PC-9 (cell line): Measurements from ENCODE around the gene KRTAP10-12.

Experiments
- CTCF ChIP-seq: fragments of 200-600 bp; sonication (generic); conservative IDR thresholded peaks from 2 replicates; pipeline ENCODE4 v1.6.1; 2017; ENCODE audit warnings: mixed run types, antibody characterized with exemption, mild to moderate bottlenecking, moderate library complexity
- EZH2 ChIP-seq: fragments of 200-600 bp; sonication (generic); IDR thresholded peaks from 2 replicates; pipeline ENCODE4 v1.8.0; 2017; ENCODE audit warnings: antibody characterized with exemption, low read depth

GRCh38 chr21:44649521-44650100 lies 47.4 kb upstream of the KRTAP10-12 start:
- no peak for TF ChIP-seq CTCF
- no peak for TF ChIP-seq EZH2
